ENCODE measurements around the gene MACROD2.

MACROD2 gene

GRCh38 chr20:15835811-15836210 lies 1840.5 kb downstream of the MACROD2 start:
- TF ChIP-seq CTCF (conservative IDR thresholded peaks at IDR 0.05; ENCODE audit: low read depth), result no peak
- no peak for DNase-seq (ENCODE audit: low spot score)
- ChIA-PET POLR2A (ENCODE audit: low non-redundant PET) (no interaction called here), CTCF (no interaction called here)
- H3K27ac ChIP-seq, result no peak overlapping the region

- H3K27ac ChIP-seq, result no peak overlapping the region
- POLR2A ChIA-PET (ENCODE audit: low non-redundant PET), result no interaction called here
- CTCF ChIA-PET, result no interaction called here
- no peak for DNase-seq (ENCODE audit: low spot score)
- TF ChIP-seq CTCF (conservative IDR thresholded peaks at IDR 0.05; ENCODE audit: low read depth), result no peak
Observed at GRCh38 chr20:15836634-15837033, 1841.3 kb downstream of the MACROD2 start.

GRCh38 chr20:15837563-15837962 lies 1842.2 kb downstream of the MACROD2 start:
- TF ChIP-seq CTCF (conservative IDR thresholded peaks at IDR 0.05; ENCODE audit: low read depth), result no peak
- CTCF ChIA-PET, result no interaction called here
- no peak overlapping the region for H3K27ac ChIP-seq
- POLR2A ChIA-PET (ENCODE audit: low non-redundant PET), result no interaction called here
- no peak for DNase-seq (ENCODE audit: low spot score)

GRCh38 chr20:15838466-15838865 lies 1843.2 kb downstream of the MACROD2 start:
- ChIA-PET CTCF (no interaction called here), POLR2A (ENCODE audit: low non-redundant PET) (no interaction called here)
- no peak for DNase-seq (ENCODE audit: low spot score)
- no peak overlapping the region for H3K27ac ChIP-seq
- no peak for TF ChIP-seq CTCF (conservative IDR thresholded peaks at IDR 0.05; ENCODE audit: low read depth)

- no peak overlapping the region for H3K27ac ChIP-seq
- TF ChIP-seq CTCF (conservative IDR thresholded peaks at IDR 0.05; ENCODE audit: low read depth), result no peak
- CTCF ChIA-PET, result no interaction called here
- POLR2A ChIA-PET (ENCODE audit: low non-redundant PET), result no interaction called here
- DNase-seq (ENCODE audit: low spot score), result no peak
Observed at GRCh38 chr20:15840636-15841301, 1845.5 kb downstream of the MACROD2 start.

GRCh38 chr20:15842872-15843271 lies 1847.6 kb downstream of the MACROD2 start:
- DNase-seq (ENCODE audit: low spot score), result no peak
- POLR2A ChIA-PET (ENCODE audit: low non-redundant PET), result no interaction called here
- CTCF ChIA-PET, result interaction anchor here (0.6 kb wide), 1 partner anchor 158 kb away, joined by 4 read pairs; no protein-coding TSS in a partner anchor
- no peak for TF ChIP-seq CTCF (conservative IDR thresholded peaks at IDR 0.05; ENCODE audit: low read depth)
- H3K27ac ChIP-seq, result no peak overlapping the region
